ENCODE data around the gene CCDC141.

CCDC141 gene

GRCh38 chr2:178962152-178962551 lies 87.8 kb downstream of the CCDC141 start:
- no peak for DNase-seq

GRCh38 chr2:178954049-178954448 lies 95.9 kb downstream of the CCDC141 start:
- no peak for DNase-seq

GRCh38 chr2:178951266-178952006 lies 98.5 kb downstream of the CCDC141 start:
- no peak for DNase-seq

- no peak for DNase-seq
These were observed 100.4 kb downstream of the CCDC141 start for GRCh38 chr2:178949584-178949983.

GRCh38 chr2:178949151-178949550 lies 100.8 kb downstream of the CCDC141 start:
- DNase-seq, result no peak

GRCh38 chr2:178947006-178947405 lies 102.9 kb downstream of the CCDC141 start:
- no peak for DNase-seq

- no peak for DNase-seq
These were observed 103.4 kb downstream of the CCDC141 start for GRCh38 chr2:178946494-178946893.

GRCh38 chr2:178943745-178944144 lies 106.2 kb downstream of the CCDC141 start:
- DNase-seq, result no peak

- DNase-seq, result no peak
These were observed 115.4 kb downstream of the CCDC141 start for GRCh38 chr2:178934571-178934970.

GRCh38 chr2:178933493-178933892 lies 116.4 kb downstream of the CCDC141 start:
- DNase-seq, result no peak

- no peak for DNase-seq
These were observed 121.9 kb downstream of the CCDC141 start for GRCh38 chr2:178928077-178928476.

GRCh38 chr2:178927173-178927572 lies 122.8 kb downstream of the CCDC141 start:
- DNase-seq, result no peak

GRCh38 chr2:178924817-178925216 lies 125.1 kb downstream of the CCDC141 start:
- no peak for DNase-seq

GRCh38 chr2:178923546-178923945 lies 126.4 kb downstream of the CCDC141 start:
- DNase-seq, result no peak

- DNase-seq, result no peak
These were observed 128.9 kb downstream of the CCDC141 start for GRCh38 chr2:178920916-178921513.

GRCh38 chr2:178917555-178917954 lies 132.4 kb downstream of the CCDC141 start:
- DNase-seq, result no peak

- DNase-seq, result no peak
These were observed 134.3 kb downstream of the CCDC141 start for GRCh38 chr2:178915423-178916173.

- peak; percentile 74 for DNase-seq
These were observed 135.6 kb downstream of the CCDC141 start for GRCh38 chr2:178914259-178914849.

GRCh38 chr2:178913049-178913441 lies 136.9 kb downstream of the CCDC141 start:
- DNase-seq, result no peak

GRCh38 chr2:178912416-178913048 lies 137.4 kb downstream of the CCDC141 start:
- no peak for DNase-seq

- no peak for DNase-seq
These were observed 138.9 kb downstream of the CCDC141 start for GRCh38 chr2:178911039-178911438.

- DNase-seq, result no peak
These were observed 139.9 kb downstream of the CCDC141 start for GRCh38 chr2:178910005-178910404.

GRCh38 chr2:178909507-178909906 lies 140.4 kb downstream of the CCDC141 start:
- DNase-seq, result no peak
